Endometrial microvascular endothelial cells (primary cell): ENCODE data around the gene VAMP5. TPM values are rescaled to one million over a fixed set of nuclear protein-coding genes. Genes with fewer than 3 reads are reported as not detected.
"Not testable (repeated sequence)": the region's sequence is repeated elsewhere in the genome, so short reads cannot be mapped to it uniquely, and the experiment has no call there.

Experiments
- in situ Hi-C: cut with HindIII; loops from 2 replicates; pipeline ENCODE4 v1.10.0; 2017; ENCODE audit warnings: low sequenced_read_pairs, low pct_unique_long_range_greater_than_20kb; ENCODE audit errors: inconsistent ontology term
- total RNA-seq: library from RNA; depleted of rRNA; stranded (reverse); fragments of >200 nt; gene quantifications from one replicate; pipeline ENCODE4 v1.2.3, GENCODE V29; 2015; ENCODE audit errors: inconsistent ontology term

VAMP5 gene
- total RNA-seq, 1 donor from 2014 or later: 124 TPM

DNA sequence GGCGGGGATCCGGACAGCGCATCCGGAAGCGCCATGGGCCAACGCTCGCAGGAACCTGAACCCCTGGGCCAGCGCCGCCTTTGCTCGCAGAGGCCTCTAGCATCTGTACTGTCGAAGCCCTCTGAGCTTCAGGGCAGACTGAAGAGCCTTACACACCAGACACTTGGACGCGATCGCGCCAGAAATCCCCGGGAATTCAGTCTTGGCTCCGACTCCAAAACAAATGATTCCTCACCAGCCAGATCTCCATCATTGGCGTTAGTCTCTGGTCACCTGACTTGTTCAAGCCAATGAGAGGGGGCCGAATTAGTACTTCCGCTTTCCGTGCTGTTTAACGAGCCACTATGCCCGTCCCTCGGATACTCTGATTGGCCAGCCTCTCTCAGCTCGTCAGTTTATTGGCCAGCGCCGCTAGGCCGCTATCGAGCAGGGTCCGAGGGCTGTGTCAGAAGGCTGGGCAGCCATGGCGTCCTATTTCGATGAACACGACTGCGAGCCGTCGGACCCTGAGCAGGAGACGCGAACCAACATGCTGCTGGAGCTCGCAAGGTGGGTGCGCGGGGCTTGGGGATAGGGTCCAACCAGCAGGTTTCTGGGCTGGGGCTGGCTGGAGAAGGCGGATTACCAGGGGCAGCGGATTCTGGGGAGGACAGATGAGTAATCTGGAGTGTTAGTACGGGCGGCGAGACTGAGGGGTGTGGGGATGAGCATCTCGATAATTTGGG is 11.2 kb downstream of the VAMP5 start, which contains the start of gene RNF181:
TSS of gene RNF181 (plus strand) at position 445 of the 725 bp plus-strand sequence. CDS start at position 464, 19 bp downstream.
- in situ Hi-C loops: no loop called here

- in situ Hi-C loops: no loop called here
Observed at GRCh38 chr2:85596026-85596333, 11.7 kb downstream of the VAMP5 start.

GRCh38 chr2:85596486-85597143 is 12.4 kb downstream of the VAMP5 start:
- in situ Hi-C loops: no loop called here

GRCh38 chr2:85597241-85597640 is 13.0 kb downstream of the VAMP5 start:
- in situ Hi-C loops: no loop called here

- in situ Hi-C loops: no loop called here
Observed at GRCh38 chr2:85598594-85599340, 14.5 kb downstream of the VAMP5 start.

DNA sequence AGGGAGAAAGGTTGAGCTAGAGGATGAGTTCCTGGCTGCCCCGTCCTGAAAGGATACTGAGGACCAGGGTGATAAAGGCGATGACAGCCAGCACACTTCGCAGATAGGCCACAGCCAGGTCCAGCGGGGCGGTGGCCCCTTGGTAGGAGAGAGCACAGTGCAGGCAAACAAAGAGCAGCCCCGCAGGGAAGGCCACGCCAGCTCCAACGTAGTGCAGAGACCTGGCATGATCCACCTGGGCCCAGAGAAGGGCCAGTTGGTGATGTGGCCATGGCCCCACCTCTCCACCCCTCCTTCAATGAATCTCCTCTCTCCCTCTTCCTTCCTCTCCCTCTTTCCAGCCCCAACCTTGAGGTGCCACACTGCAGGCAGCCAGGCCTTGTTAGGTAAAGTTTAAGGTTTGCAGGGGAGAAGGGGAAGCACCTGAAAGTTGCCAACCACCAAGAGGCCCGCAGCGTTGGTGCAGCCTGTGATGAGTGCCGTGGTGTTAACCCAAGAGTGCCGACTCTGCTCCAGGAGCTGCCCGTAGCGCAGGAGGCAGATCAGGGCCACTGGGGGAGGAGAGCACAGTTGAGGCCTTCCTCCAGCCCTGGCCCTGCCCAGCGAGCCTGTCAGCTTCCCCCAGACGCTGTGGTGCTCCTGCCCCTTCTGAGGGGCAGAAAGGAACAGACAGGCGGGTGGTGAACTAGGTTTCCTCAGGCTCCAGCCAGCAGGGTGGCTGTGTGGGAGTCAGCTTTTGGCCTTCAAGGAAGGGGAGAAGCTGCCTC is 15.4 kb downstream of the VAMP5 start:
- in situ Hi-C loops: no loop called here

GRCh38 chr2:85600235-85600575 is 16.0 kb downstream of the VAMP5 start:
- in situ Hi-C loops: no loop called here

- in situ Hi-C loops: no loop called here
Observed at GRCh38 chr2:85600951-85601770, 16.9 kb downstream of the VAMP5 start.

DNA sequence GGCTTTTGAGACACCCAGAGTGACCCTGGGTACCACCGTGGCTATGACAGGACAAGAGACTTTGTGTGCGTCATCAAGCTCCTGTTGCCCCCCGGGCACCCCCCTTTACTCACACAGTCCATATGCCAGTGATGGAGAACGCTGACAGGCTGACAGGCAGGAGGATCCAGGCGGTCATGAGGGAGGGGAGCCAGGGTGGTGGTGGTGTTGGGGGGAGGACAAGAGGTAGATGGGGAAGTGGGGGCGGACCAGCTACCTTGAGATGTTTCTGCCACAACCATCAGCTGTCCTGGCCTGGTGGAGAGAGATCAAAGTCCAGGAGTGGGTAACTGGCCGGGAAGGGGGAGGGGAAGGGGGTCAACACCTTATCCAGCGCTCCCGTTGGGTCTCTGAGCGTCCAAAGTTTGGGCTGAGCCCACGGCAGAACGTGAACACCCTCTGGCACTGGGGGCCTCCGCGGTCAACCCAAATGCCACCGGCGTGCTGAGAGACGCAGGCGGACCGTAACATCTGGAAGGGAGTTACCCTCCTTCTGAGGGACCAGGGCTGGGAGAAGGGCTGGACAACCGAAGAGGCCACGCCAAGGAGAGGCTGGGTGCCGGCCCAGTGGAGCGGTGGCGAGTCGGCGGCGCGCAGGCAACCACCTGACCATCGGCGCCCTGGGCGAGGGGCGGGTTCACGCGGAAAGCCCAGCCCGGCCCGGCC is 17.7 kb downstream of the VAMP5 start:
- in situ Hi-C loops: no loop called here

- in situ Hi-C loops: no loop called here
Observed at GRCh38 chr2:85602476-85603234, 18.4 kb downstream of the VAMP5 start, which contains the start of gene TMEM150A. Gene TMEM150A, minus strand, starts transcription at chr2:85602698. Its CDS starts 750 bp downstream, at chr2:85601948.

- in situ Hi-C loops: not testable (repeated sequence)
Observed at GRCh38 chr2:85604133-85604444, 19.9 kb downstream of the VAMP5 start.

DNA sequence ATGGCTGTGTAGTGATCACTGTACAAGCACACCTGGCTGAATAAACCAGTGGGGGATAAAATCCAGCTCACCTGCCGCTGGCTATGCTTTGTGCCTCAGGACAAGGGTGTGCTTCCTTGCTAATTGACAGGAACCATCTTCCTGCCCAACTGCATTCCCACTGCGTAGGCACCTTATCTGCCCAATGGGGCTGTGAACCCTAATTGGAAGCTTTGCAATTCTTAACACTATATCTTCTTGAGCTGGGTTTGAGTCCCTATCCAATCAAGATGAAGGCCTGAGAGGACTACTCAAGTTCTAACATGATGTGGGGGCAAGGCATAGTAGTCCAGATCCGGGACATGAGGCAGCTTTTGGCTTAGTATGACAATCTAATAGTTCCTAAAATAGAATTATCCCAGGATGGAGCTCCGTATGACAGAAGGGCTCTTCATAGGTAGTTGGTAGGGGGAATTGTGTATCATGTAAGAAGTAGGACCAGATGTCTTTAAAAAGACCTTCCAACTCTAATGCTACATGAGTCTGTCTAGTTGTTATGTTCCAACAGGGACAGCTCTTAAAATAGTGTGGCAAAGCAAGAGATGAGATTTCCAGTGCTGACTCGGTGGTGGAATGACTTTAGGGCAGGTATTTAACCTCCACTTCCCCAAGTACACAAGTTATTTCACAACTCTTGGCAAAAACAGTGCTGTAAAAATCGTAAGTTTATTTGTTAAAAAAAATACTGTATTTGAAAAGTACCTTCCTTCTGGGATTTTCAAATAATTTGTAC is 20.5 kb downstream of the VAMP5 start:
- in situ Hi-C loops: no loop called here

- in situ Hi-C loops: no loop called here
Observed at GRCh38 chr2:85605406-85606115, 21.3 kb downstream of the VAMP5 start.

DNA sequence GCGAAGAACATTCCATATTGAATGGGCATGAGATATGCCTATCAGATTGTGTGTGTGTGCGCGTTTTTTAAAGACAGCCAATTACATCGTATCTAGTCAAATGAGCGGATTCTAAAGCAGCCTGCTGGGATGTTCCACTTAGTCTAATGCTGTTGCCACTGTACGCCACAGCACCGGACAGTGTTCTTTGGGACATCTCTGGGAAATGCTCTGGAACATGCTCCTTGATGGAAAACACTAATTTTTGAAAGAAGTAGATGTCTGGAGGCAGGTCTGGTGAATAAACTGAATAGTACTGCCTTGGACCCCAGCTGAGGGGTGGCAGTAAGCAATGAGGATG is 21.9 kb downstream of the VAMP5 start:
- in situ Hi-C loops: no loop called here

DNA sequence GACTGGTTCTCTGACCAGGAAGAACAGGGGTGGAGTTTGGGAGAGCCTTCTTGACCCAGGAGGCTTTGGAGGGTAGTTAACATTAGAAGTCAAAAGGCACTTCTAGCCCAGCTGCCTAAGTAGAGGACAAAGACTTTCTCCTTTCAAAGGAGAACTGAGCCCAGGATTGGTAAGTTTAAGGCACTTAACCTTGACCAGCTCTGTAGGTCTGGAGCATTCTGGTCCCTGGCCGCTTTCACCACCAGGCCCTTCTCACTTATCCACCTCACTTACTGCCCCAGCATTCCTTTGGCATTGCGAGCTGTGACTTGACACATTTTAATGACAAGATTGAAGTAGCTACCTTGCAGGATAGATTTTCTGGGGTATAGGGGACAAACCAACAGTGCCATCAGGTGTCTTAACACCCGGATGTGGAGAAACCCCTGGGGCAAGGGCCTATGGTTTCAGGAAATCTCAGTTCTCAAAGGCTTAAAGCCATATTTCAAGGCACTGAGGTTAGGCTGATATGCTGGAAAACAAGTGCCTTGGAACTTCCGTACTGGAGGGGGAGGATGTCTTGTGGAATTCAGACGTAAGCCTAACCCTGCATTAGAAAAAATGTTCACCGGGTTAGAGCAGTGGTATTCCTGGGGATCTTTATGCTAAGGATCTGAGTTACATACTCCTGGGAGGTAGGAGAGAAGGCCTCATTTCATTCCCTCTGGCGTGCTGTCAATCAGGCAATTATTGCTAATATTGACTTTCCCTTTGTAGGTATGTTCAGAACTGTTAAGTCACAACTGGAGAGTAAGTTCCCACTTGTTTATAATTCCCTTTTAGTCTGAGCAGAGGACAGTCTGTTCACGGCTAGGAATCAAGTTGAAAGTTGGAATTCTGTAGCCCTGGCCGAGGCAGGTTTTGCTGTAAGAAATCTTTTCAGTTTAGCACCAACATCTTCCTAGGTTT is 23.3 kb downstream of the VAMP5 start:
- in situ Hi-C loops: no loop called here
